Fibroblast of lung (primary cell): ENCODE measurements around the gene SMAD3.

ENCODE experiments used
- EZH2 ChIP-seq: IDR thresholded peaks from 2 replicates; pipeline ENCODE4 v1.5.1; 2012; ENCODE audit warnings: low read length, control low read depth, mild to moderate bottlenecking; ENCODE audit errors: missing control alignments
- TF ChIP-seq, protein P1 (sequence below), 2 donors: IDR thresholded peaks in 1 of 2; conservative IDR thresholded peaks in 1 of 2; 1 replicate in 1 of 2; 2 replicates in 1 of 2; pipeline ENCODE4 v1.5.1; 2011 to 2012; ENCODE audit warnings: low read length in 2 of 2, control low read depth in 1 of 2, inconsistent platforms in 1 of 2, low read depth in 1 of 2, mild to moderate bottlenecking in 1 of 2

DNA sequence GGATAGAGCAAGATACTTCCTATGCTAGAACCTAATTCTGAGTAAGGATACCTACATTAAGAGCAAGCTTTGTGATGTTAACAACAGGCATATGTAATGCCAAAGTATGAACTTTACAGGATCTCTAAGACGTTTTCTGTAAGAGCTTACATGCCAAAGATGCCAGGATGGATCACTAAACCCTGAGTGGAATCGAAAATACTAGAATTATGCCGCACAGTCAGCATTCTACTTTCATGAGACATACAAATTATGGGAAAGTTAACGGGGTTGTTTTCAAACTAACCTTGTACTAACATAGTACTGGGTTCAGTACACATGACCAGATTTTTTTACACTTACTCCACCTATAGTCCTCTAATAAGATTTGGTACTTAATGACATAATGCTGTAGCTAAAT, 134.0 kb downstream of the SMAD3 start:
- TF ChIP-seq, protein P1, sequence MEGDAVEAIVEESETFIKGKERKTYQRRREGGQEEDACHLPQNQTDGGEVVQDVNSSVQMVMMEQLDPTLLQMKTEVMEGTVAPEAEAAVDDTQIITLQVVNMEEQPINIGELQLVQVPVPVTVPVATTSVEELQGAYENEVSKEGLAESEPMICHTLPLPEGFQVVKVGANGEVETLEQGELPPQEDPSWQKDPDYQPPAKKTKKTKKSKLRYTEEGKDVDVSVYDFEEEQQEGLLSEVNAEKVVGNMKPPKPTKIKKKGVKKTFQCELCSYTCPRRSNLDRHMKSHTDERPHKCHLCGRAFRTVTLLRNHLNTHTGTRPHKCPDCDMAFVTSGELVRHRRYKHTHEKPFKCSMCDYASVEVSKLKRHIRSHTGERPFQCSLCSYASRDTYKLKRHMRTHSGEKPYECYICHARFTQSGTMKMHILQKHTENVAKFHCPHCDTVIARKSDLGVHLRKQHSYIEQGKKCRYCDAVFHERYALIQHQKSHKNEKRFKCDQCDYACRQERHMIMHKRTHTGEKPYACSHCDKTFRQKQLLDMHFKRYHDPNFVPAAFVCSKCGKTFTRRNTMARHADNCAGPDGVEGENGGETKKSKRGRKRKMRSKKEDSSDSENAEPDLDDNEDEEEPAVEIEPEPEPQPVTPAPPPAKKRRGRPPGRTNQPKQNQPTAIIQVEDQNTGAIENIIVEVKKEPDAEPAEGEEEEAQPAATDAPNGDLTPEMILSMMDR (conservative IDR thresholded peaks at IDR 0.05 in 1 of 2, IDR thresholded peaks at IDR 0.05 in 1 of 2; ENCODE audit: low read depth in 1 of 2, low read length in 2 of 2), result no peak
- no peak for TF ChIP-seq EZH2
